ENCODE data around the gene AFF2. TPM values are rescaled to one million over a fixed set of nuclear protein-coding genes. Genes with fewer than 3 reads are reported as not detected.

AFF2 gene
- total and polyA plus RNA-seq, 2 donors (not counting 3 experiments of a cell fraction or from before 2014, with no cell fraction given), result 0.03 to 0.07 TPM

- POLR2A ChIA-PET, result no interaction called here
- H3K4me2 ChIP-seq (ENCODE audit: insufficient read depth, low read length), result no peak overlapping the region
- CTCF ChIA-PET, result no interaction called here
- dilution Hi-C loops (cut with MboI; ENCODE audit: extremely low pct_ligation_motif_present, low sequenced_read_pairs) (no loop called here), intact Hi-C loops (cut with micrococcal nuclease) (no loop called here)
- no peaks in the 10 kb centered on the region for H3K4me1 ChIP-seq (ENCODE audit: control insufficient read depth, extremely low read depth, insufficient read depth, low read length)
- H3K9me3 ChIP-seq (replicated peaks; ENCODE audit: control insufficient read depth, insufficient read depth, low read length), result no peaks in the 10 kb centered on the region
- no peaks in the 10 kb centered on the region for H3K36me3 ChIP-seq (ENCODE audit: control insufficient read depth in 2 of 2, extremely low read depth in 1 of 2, insufficient read depth in 2 of 2, low read length in 2 of 2)
- FAIRE-seq, result no peak
- no peaks in the 10 kb centered on the region for H3K9me1 ChIP-seq (replicated peaks; ENCODE audit: control insufficient read depth, extremely low read depth, insufficient read depth, low read length)
- no peaks in the 10 kb centered on the region for H3K27me3 ChIP-seq (ENCODE audit: control insufficient read depth in 2 of 2, insufficient read depth in 2 of 2, low read length in 2 of 2)
- H3K27ac ChIP-seq (ENCODE audit: insufficient read depth, low read depth, low read length), result no peak overlapping the region
- H2AFZ ChIP-seq (ENCODE audit: low read depth, low read length), result no peak overlapping the region
- no TSS peak for BruUV-seq (replicated peaks)
- DNase-seq (ENCODE audit: low read depth, low spot score), result no peak
- TF ChIP-seq POLR2AphosphoS5 (IDR thresholded peaks at IDR 0.05; ENCODE audit: insufficient read depth, low read depth, low read length), result no peak
- TF ChIP-seq MAX (IDR thresholded peaks at IDR 0.05; ENCODE audit: insufficient read depth, insufficient read length), result no peak
- no peak for TF ChIP-seq MYC (IDR thresholded peaks at IDR 0.05; ENCODE audit: low read depth, low read length)
- no peak for TF ChIP-seq POLR2A (IDR thresholded peaks at IDR 0.05; ENCODE audit: low read depth, low read length)
- no peak for TF ChIP-seq GATA2 (IDR thresholded peaks at IDR 0.05; ENCODE audit: insufficient read depth, insufficient read length, low read depth, low read length)
- no peak for TF ChIP-seq CTCF (IDR thresholded peaks at IDR 0.05; ENCODE audit: extremely low read depth in 1 of 2, insufficient read depth in 1 of 2, low read depth in 1 of 2, low read length in 2 of 2)
- no peak for TF ChIP-seq JUN (IDR thresholded peaks at IDR 0.05; ENCODE audit: borderline replicate concordance, insufficient read depth, insufficient read length, low read depth)
- no peak for TF ChIP-seq FOS (IDR thresholded peaks at IDR 0.05; ENCODE audit: borderline replicate concordance, insufficient read depth, low read length)
- no peak for TF ChIP-seq EZH2 (IDR thresholded peaks at IDR 0.05; ENCODE audit: borderline replicate concordance, low read depth, low read length, severe bottlenecking)
- H3K9ac ChIP-seq (replicated peaks; ENCODE audit: extremely low read depth, insufficient read depth, low read length), result no peak overlapping the region
- no peak overlapping the region for H3K4me3 ChIP-seq (replicated peaks in 1 of 3; ENCODE audit: insufficient read depth in 1 of 3, low read depth in 1 of 3, low read length in 3 of 3)
- no peaks in the 10 kb centered on the region for H3K79me2 ChIP-seq (ENCODE audit: control insufficient read depth, insufficient read depth, low read length)
- no peaks in the 10 kb centered on the region for H4K20me1 ChIP-seq (replicated peaks; ENCODE audit: control insufficient read depth, extremely low read depth, insufficient read depth, low read length)
These were observed 293.9 kb downstream of the AFF2 start for GRCh38 chrX:148794350-148794749.

All from endothelial cell of umbilical vein (primary cell).